Caco-2 (cell line): ENCODE data around the gene TXNRD2. TPM values are rescaled to one million over a fixed set of nuclear protein-coding genes. Genes with fewer than 3 reads are reported as not detected.

Experiments
- BruUV-seq: library from RNA; stranded (reverse); fragments of 400-500 nt; replicated peaks from 2 replicates; lab custom pipeline; 2021; lab: Mats Ljungman, UMichigan
- CTCF ChIA-PET: fragments of 300-600 bp; sonication (Branson Sonifier 250); formaldehyde crosslinking; loops from one replicate; lab custom pipeline; 2022; ENCODE audit warnings: antibody characterized with exemption; lab: Charles Lee
- POLR2A ChIA-PET: fragments of 300-600 bp; sonication (Branson Sonifier 250); formaldehyde crosslinking; loops from one replicate; lab custom pipeline; 2022; ENCODE audit warnings: antibody characterized with exemption; lab: Charles Lee
- DNase-seq, 2 experiments: peaks; one replicate each; pipeline versions ENCODE4 v3.0.0 to v3.0.0-alpha.2; 2020 to 2022
- H3K27me3 ChIP-seq: replicated peaks from 2 replicates; pipeline ENCODE4 v1.6.0; 2011; ENCODE audit warnings: low read length; ENCODE audit not compliant: control insufficient read depth, insufficient read depth
- H3K36me3 ChIP-seq: 2 replicates; pipeline ENCODE4 v1.5.1; 2011; ENCODE audit warnings: low read length; ENCODE audit not compliant: control insufficient read depth, insufficient read depth
- H3K4me1 ChIP-seq: fragments of 250-450 bp; sonication (Bioruptor Pico); 2 replicates; pipeline ENCODE4 v1.5.1; 2020; ENCODE audit warnings: mild to moderate bottlenecking
- H3K4me3 ChIP-seq: 2 replicates; pipeline ENCODE4 v1.5.1; 2011; ENCODE audit warnings: low read depth, mild to moderate bottlenecking, control low read depth, low read length
- H3K9me3 ChIP-seq: fragments of 250-450 bp; sonication (Bioruptor Pico); 2 replicates; pipeline ENCODE4 v1.5.1; 2020; ENCODE audit warnings: mild to moderate bottlenecking, moderate library complexity
- H3K27ac Mint-ChIP-seq: one replicate; pipeline ENCODE4 v1.8.0; 2022; ENCODE audit warnings: mixed read lengths; ENCODE audit not compliant: unreplicated experiment
- H3K27me3 Mint-ChIP-seq: one replicate; pipeline ENCODE4 v1.8.0; 2022; ENCODE audit warnings: mixed read lengths; ENCODE audit not compliant: insufficient read depth, unreplicated experiment
- H3K36me3 Mint-ChIP-seq: one replicate; pipeline ENCODE4 v1.8.0; 2022; ENCODE audit warnings: mild to moderate bottlenecking, mixed read lengths; ENCODE audit not compliant: insufficient read depth, unreplicated experiment
- H3K4me1 Mint-ChIP-seq: one replicate; pipeline ENCODE4 v1.8.0; 2022; ENCODE audit warnings: low read depth, mixed read lengths; ENCODE audit not compliant: unreplicated experiment
- H3K4me3 Mint-ChIP-seq: one replicate; pipeline ENCODE4 v1.8.0; 2022; ENCODE audit warnings: mild to moderate bottlenecking, moderate library complexity, mixed read lengths; ENCODE audit not compliant: unreplicated experiment
- H3K9me3 Mint-ChIP-seq: one replicate; pipeline ENCODE4 v1.8.0; 2022; ENCODE audit warnings: mixed read lengths; ENCODE audit not compliant: unreplicated experiment
- intact Hi-C: fragments of 100-400 bp; cut with micrococcal nuclease; formaldehyde crosslinking; loops from one replicate; pipeline ENCODE4 v1.10.0; 2022; ENCODE audit not compliant: unreplicated experiment
- total RNA-seq: library from RNA; stranded (reverse); gene quantifications from 2 replicates; pipeline ENCODE4 v1.2.3, GENCODE V29; 2022
- TF ChIP-seq, protein P1 (sequence below), 2 experiments: fragments of 200-600 bp in 1 of 2; IDR thresholded peaks; 1 replicate in 1 of 2; 2 replicates in 1 of 2; pipeline versions ENCODE4 v1.5.1 to v1.8.0; 2011 to 2022; ENCODE audit warnings: antibody characterized with exemption in 1 of 2, control low read depth in 1 of 2, inconsistent platforms in 1 of 2, low read depth in 1 of 2, low read length in 1 of 2, mild to moderate bottlenecking in 1 of 2, moderate library complexity in 1 of 2; ENCODE audit not compliant: insufficient read depth in 1 of 2, severe bottlenecking in 1 of 2, unreplicated experiment in 1 of 2

The TXNRD2 gene
- total RNA-seq, 1 experiment from 2014 or later = 44.8 TPM

DNA sequence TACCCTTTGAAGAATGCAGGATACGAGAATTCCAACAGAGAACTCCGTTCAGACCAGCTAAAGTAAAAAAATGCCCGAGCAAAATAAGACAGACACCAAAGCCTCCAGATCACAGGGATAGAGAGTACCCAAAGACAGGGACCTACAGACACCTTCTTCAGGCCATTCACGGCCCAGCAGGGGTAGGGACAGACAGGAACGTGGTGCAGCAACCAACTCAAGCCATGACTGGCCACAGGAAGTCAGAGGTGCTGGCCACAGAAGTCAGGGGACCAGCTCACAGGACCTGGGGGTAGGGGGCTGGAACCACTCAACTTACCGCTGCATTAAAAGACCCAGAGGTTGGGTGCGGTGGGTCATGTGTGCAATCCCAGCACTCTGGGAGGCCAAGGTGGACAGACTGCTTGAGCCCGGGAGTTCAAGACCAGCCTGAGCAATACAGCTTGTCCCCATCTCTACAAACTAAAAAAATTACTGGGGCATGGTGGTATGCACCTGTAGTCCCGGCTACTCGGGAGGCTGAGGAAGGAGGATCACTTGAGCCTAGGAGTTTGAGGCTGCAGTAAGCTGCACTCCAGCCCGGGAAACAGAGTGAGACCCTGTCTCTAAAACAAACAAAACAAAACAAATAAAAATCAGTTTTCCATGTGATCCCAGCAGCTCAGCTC, 39.9 kb downstream of the TXNRD2 start:
- H3K27ac Mint-ChIP-seq = no peak overlapping the region
- no peaks in the 10 kb centered on the region for H3K9me3 Mint-ChIP-seq
- H3K4me3 Mint-ChIP-seq = no peak overlapping the region
- no peaks in the 10 kb centered on the region for H3K27me3 Mint-ChIP-seq
- TF ChIP-seq, protein P1, sequence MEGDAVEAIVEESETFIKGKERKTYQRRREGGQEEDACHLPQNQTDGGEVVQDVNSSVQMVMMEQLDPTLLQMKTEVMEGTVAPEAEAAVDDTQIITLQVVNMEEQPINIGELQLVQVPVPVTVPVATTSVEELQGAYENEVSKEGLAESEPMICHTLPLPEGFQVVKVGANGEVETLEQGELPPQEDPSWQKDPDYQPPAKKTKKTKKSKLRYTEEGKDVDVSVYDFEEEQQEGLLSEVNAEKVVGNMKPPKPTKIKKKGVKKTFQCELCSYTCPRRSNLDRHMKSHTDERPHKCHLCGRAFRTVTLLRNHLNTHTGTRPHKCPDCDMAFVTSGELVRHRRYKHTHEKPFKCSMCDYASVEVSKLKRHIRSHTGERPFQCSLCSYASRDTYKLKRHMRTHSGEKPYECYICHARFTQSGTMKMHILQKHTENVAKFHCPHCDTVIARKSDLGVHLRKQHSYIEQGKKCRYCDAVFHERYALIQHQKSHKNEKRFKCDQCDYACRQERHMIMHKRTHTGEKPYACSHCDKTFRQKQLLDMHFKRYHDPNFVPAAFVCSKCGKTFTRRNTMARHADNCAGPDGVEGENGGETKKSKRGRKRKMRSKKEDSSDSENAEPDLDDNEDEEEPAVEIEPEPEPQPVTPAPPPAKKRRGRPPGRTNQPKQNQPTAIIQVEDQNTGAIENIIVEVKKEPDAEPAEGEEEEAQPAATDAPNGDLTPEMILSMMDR (IDR thresholded peaks at IDR 0.05; ENCODE audit: insufficient read depth in 1 of 2, low read depth in 1 of 2, low read length in 1 of 2, severe bottlenecking in 1 of 2, unreplicated experiment in 1 of 2) = no peak
- DNase-seq = no peak
- intact Hi-C loops = no loop called here
- ChIA-PET CTCF (interaction anchor here (1.0 kb wide), 1 partner anchor 8 kb away, joined by 4 read pairs; no protein-coding TSS in a partner anchor), POLR2A (no interaction called here)
- H3K4me1 Mint-ChIP-seq = no peaks in the 10 kb centered on the region
- no peak overlapping the region for H3K4me3 ChIP-seq
- no peaks in the 10 kb centered on the region for H3K27me3 ChIP-seq
- H3K36me3 Mint-ChIP-seq = peaks cover 5% of the 10 kb centered on the region
- no TSS peak for BruUV-seq
- no peaks in the 10 kb centered on the region for H3K4me1 ChIP-seq
- H3K9me3 ChIP-seq = no peaks in the 10 kb centered on the region
- no peaks in the 10 kb centered on the region for H3K36me3 ChIP-seq

DNA sequence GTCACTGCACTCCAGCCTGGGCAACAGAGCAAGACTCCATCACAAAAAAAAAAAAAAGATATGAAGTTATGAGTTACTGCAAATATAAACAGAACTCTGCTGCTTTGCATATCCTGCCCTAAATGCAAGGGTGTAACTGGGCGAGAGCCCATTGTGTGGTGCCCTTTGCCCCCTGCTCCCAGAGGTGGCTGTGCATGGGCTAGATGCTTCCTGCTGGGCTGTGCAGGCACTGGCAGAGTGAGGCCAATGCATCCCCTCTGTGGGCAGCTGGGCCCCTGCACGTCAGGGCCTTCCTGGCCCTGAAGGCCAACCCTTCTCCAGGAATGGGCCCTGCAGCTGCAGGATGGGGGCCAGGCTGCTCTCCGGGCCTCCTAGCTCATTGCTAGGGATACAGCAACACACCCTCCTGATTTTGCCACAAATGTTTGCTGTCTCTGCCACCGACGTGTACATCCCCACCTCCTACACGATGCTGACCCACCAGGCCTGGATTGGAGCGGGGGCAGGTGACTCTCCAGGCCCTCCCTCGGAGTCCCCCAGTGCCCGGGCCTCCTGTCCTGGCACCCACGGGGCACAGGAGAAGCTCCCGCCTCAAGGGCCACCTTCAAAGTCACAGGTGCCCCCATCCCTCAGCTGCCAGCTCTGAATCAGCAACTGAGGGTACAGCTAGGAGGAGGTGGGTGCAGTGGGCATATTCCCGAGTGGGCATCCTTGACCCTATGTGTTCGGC, 40.7 kb downstream of the TXNRD2 start:
- DNase-seq = no peak
- Mint-ChIP-seq H3K4me3 (no peak overlapping the region), H3K4me1 (no peaks in the 10 kb centered on the region), H3K9me3 (no peaks in the 10 kb centered on the region), H3K27ac (no peak overlapping the region), H3K27me3 (no peaks in the 10 kb centered on the region), H3K36me3 (peaks cover 5% of the 10 kb centered on the region)
- BruUV-seq = no TSS peak
- no peak overlapping the region for H3K4me3 ChIP-seq
- no peaks in the 10 kb centered on the region for H3K27me3 ChIP-seq
- TF ChIP-seq, protein P1 (IDR thresholded peaks at IDR 0.05; ENCODE audit: insufficient read depth in 1 of 2, low read depth in 1 of 2, low read length in 1 of 2, severe bottlenecking in 1 of 2, unreplicated experiment in 1 of 2) = no peak
- no peaks in the 10 kb centered on the region for H3K36me3 ChIP-seq
- CTCF ChIA-PET = interaction anchor here (0.6 to 1.0 kb wide), 2 partner anchors 9 to 292 kb away, joined by 3 to 4 read pairs; no protein-coding TSS in a partner anchor
- intact Hi-C loops = no loop called here
- no peaks in the 10 kb centered on the region for H3K9me3 ChIP-seq
- no peaks in the 10 kb centered on the region for H3K4me1 ChIP-seq
- POLR2A ChIA-PET = no interaction called here

DNA sequence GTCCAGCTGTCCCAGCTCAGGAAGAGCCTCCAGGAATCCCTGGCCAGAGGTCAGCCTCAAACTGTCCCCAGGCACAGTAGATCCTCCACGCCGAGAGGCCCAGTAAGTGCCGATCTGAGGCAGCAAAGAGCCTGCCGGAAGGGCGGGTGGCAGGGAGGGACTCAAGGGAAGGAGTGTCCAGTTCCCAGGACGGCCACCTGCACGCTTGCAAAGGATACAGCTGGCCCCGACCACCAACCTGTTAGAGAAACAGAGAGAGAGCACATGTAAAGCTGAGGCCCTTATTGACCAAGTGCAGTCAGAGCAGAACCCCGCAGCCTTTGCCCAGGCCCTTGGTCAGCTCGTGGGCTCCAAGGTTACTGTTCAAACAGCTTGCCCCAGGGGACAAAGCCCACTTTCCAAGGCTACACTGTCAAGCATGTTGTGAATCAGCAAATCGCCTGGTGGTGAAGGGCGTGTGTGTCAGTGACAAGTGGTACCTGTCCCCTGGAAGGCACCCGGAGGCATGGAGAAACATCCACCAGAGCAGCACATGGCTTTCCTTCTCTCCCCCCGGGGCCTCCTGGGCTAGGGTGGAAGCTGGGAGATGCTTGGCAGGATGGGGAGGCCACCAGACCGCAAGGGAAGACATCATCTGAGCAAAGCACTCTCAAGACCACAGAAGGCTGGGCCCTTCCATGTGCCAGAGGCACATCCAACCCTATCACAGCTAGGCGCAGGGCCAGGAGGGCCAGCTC, 42.6 kb downstream of the TXNRD2 start:
- no peaks in the 10 kb centered on the region for H3K9me3 ChIP-seq
- Mint-ChIP-seq H3K4me1 (no peaks in the 10 kb centered on the region), H3K27me3 (no peaks in the 10 kb centered on the region), H3K4me3 (no peak overlapping the region), H3K27ac (peak overlapping the region; percentile 61), H3K9me3 (no peaks in the 10 kb centered on the region), H3K36me3 (peaks cover 5% of the 10 kb centered on the region)
- no peak overlapping the region for H3K4me3 ChIP-seq
- DNase-seq = no peak
- CTCF ChIA-PET = interaction anchor here (0.6 to 1.1 kb wide), 2 partner anchors 169 to 410 kb away, joined by 3 read pairs; no protein-coding TSS in a partner anchor
- no peaks in the 10 kb centered on the region for H3K27me3 ChIP-seq
- TF ChIP-seq, protein P1 (IDR thresholded peaks at IDR 0.05; ENCODE audit: insufficient read depth in 1 of 2, low read depth in 1 of 2, low read length in 1 of 2, severe bottlenecking in 1 of 2, unreplicated experiment in 1 of 2) = no peak
- BruUV-seq = no TSS peak
- intact Hi-C loops = no loop called here
- H3K4me1 ChIP-seq = no peaks in the 10 kb centered on the region
- POLR2A ChIA-PET = no interaction called here
- H3K36me3 ChIP-seq = no peaks in the 10 kb centered on the region
